NB4 (cell line): ENCODE results near the gene EPHA5.

Source experiments
- DNase-seq: peaks from one replicate; pipeline ENCODE4 v3.0.0; 2010; ENCODE audit warnings: low read depth
- H3K4me3 ChIP-seq: one replicate; pipeline ENCODE4 v1.5.1; 2011; ENCODE audit warnings: mild to moderate bottlenecking, low read depth, low read length, moderate library complexity
- MYC ChIP-seq: IDR thresholded peaks from 2 replicates; pipeline ENCODE4 v1.6.1; 2011; ENCODE audit warnings: low read depth, low read length
- POLR2A ChIP-seq: IDR thresholded peaks from 2 replicates; pipeline ENCODE4 v1.6.1; 2011; ENCODE audit warnings: mild to moderate bottlenecking; ENCODE audit not compliant: insufficient read length; ENCODE audit errors: extremely low read depth
- TF ChIP-seq, protein P1 (sequence below): IDR thresholded peaks from one replicate; pipeline ENCODE4 v1.5.1; 2012; ENCODE audit warnings: low read depth, low read length
- TF ChIP-seq, protein P2 (sequence below): IDR thresholded peaks from 2 replicates; pipeline ENCODE4 v1.6.1; 2011; ENCODE audit warnings: low read depth, low read length

The EPHA5 gene

DNA sequence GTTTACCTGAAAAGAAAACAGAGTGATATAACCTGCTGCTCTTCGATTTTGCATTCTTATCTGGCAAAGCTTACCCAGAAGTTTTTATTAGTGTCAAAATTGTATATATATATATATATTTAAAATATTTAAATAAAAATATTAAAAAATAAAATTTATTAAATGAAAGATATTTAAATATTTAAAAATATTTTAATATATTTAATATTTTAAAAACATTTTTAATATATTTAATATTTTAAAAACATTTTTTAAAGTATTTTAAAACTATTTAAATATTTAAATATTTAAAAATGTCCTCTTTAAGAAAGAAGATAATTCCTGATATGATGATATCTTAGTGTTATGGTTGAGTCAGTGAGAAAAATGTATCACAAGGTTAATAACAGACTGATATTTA is 317.2 kb downstream of the EPHA5 start:
- H3K4me3 ChIP-seq = no peak overlapping the region
- DNase-seq = no peak
- TF ChIP-seq, protein P1, sequence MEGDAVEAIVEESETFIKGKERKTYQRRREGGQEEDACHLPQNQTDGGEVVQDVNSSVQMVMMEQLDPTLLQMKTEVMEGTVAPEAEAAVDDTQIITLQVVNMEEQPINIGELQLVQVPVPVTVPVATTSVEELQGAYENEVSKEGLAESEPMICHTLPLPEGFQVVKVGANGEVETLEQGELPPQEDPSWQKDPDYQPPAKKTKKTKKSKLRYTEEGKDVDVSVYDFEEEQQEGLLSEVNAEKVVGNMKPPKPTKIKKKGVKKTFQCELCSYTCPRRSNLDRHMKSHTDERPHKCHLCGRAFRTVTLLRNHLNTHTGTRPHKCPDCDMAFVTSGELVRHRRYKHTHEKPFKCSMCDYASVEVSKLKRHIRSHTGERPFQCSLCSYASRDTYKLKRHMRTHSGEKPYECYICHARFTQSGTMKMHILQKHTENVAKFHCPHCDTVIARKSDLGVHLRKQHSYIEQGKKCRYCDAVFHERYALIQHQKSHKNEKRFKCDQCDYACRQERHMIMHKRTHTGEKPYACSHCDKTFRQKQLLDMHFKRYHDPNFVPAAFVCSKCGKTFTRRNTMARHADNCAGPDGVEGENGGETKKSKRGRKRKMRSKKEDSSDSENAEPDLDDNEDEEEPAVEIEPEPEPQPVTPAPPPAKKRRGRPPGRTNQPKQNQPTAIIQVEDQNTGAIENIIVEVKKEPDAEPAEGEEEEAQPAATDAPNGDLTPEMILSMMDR = no peak
- TF ChIP-seq POLR2A (no peak), MYC (no peak)
- TF ChIP-seq, protein P2, sequence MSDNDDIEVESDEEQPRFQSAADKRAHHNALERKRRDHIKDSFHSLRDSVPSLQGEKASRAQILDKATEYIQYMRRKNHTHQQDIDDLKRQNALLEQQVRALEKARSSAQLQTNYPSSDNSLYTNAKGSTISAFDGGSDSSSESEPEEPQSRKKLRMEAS = no peak

DNA sequence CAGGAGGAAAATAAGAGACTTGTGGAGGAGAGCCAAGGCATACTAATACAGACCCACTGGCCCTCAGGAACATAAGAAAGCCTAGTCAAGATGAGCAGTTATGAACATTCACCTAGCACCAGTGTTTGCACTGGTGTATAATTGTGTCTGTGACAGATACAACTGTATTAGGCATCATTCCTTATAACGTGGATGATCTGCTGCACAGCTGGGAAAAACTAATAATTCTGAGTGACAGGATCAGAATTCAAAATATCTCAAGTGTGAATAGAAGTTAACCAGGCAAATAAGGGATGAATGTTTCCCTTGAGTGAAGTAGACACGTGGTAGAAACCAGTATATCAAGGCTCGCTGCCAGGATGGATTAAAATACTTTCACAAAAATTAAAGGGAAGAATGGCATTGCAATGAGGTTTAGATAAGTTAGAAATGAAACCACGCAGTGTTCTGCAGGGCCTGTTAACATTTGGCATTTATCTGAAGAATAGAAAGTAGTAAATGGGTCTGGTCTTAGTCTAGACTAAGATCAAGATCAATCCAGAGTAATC is 325.9 kb downstream of the EPHA5 start:
- H3K4me3 ChIP-seq = no peak overlapping the region
- TF ChIP-seq, protein P2 = no peak
- TF ChIP-seq POLR2A (no peak), MYC (no peak)
- TF ChIP-seq, protein P1 = no peak
- no peak for DNase-seq

DNA sequence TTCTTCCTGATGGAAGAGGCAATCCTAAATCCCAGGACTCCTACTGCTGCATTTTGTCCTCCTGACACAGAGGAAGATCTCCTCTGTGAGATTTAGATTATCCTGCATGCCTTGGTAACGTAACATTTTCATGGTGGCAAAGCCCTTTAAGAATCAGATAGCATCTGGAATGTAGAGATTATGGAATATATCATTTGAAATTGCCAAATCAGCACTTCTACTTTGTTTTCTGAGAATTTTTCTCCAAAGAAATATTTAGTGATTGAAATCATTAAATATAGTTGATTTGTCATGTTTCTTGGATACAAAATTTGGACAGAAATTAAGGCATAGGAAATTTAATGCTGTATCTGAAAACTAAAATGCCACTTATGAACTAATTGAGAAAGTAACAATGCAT is 326.9 kb downstream of the EPHA5 start:
- no peak for DNase-seq
- no peak overlapping the region for H3K4me3 ChIP-seq
- TF ChIP-seq, protein P1 = no peak
- no peak for TF ChIP-seq MYC
- TF ChIP-seq POLR2A = no peak
- TF ChIP-seq, protein P2 = no peak

DNA sequence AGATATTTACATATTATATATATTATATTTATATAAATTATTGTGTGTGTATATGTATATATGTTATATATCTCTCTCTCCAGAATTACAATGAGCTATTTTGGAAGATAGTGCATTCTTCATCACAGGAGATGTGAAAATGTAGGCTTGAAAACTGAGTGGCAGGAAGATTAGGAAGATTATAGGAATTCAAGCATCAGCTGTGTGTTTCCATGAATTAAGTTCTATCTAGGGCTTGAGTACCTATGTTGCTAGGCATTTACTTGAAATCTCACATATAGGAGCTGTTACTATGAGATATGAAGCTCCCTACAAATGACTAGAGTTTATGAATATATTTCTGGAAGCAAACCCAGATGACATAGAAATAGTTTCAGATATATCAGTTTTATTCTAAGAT is 328.7 kb downstream of the EPHA5 start:
- TF ChIP-seq POLR2A (no peak), MYC (no peak)
- TF ChIP-seq, protein P2 = no peak
- no peak overlapping the region for H3K4me3 ChIP-seq
- DNase-seq = no peak

DNA sequence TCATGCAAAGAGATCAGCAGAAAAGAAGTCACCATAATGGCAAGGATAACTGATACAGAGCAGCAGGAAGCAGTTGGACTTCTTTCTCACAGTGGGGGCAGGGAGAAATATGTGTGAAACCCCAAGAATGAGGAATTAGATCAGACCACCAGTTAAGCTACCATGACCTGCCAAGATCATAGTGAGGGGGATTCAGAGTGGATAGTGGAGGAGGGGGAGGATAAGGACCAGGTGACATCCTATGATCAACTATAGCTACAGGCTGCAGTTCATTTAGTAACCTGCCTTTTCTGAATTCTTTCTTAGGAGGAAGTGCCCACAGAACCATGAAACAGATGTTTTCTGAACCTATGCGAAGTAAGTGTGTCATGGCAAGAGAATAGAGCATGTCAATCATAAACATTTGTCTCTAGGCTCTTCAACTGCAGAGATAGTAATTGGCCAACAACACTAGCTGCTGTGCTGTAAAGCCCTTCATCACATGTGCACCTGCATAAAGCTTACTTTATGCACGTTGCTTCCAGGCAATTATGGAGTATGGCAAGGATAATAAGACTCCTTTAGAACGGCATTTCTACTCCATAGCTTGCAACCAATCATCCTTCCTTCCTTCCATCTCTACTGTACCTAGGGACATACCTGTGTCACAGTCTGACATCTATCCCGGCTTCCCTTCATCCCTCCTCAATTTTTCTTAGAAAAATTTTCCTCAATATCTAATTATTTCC is 329.7 kb downstream of the EPHA5 start:
- no peak for TF ChIP-seq POLR2A
- TF ChIP-seq, protein P1 = no peak
- TF ChIP-seq, protein P2 = no peak
- no peak for TF ChIP-seq MYC
- no peak overlapping the region for H3K4me3 ChIP-seq
- no peak for DNase-seq

DNA sequence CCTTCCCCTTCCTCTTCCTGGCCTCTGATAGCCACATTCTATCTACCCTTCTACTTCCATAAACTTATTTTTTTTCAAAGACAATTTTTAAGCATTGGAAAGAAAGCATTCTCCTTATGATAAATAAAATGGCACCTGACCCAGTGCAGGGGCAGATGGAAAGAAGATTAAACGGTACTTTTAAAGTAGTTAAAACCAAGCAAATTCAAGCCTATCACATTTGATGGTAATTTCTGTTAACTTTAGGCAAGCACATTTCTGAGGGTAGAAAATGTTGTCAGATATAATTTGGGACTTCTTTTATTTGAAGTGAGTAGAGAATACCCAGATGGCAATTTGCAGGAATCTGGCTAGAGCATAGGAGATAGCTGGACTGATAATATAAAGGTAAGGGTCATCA is 332.9 kb downstream of the EPHA5 start:
- no peak overlapping the region for H3K4me3 ChIP-seq
- DNase-seq = no peak
- TF ChIP-seq MYC = no peak
- TF ChIP-seq, protein P1 = no peak
- no peak for TF ChIP-seq POLR2A
- TF ChIP-seq, protein P2 = no peak
